GM12878 (cell line): ENCODE measurements around the gene DLG1. TPM values are rescaled to one million over a fixed set of nuclear protein-coding genes. Genes with fewer than 3 reads are reported as not detected.

ENCODE experiments used
- ATF3 ChIP-seq: IDR thresholded peaks from 2 replicates; pipeline ENCODE4 v1.6.1; 2011; ENCODE audit warnings: low read depth, mild to moderate bottlenecking, low read length, moderate library complexity, borderline replicate concordance; ENCODE audit errors: extremely low read depth
- BCL11A ChIP-seq: IDR thresholded peaks from 2 replicates; pipeline ENCODE4 v1.6.1; 2011; ENCODE audit warnings: low read depth, low read length
- BRCA1 ChIP-seq: IDR thresholded peaks from 2 replicates; pipeline ENCODE4 v1.6.1; 2011; ENCODE audit warnings: low read depth, low read length, improper control_type of control experiment
- CBFB ChIP-seq: IDR thresholded peaks from 2 replicates; pipeline ENCODE4 v1.6.1; 2016; ENCODE audit warnings: antibody characterized with exemption, low read depth
- CBX3 ChIP-seq: fragments of 200-600 bp; sonication (generic); IDR thresholded peaks from 2 replicates; pipeline ENCODE4 v1.6.1; 2016; ENCODE audit warnings: low read depth, borderline replicate concordance
- CHD2 ChIP-seq: IDR thresholded peaks from 2 replicates; pipeline ENCODE4 v1.6.1; 2011; ENCODE audit warnings: low read depth, low read length, improper control_type of control experiment, borderline replicate concordance
- DPF2 ChIP-seq: fragments of 450-650 bp; IDR thresholded peaks from 2 replicates; pipeline ENCODE4 v1.6.1; 2017; ENCODE audit warnings: mild to moderate bottlenecking
- MLLT1 ChIP-seq: fragments of 450-650 bp; IDR thresholded peaks from 2 replicates; pipeline ENCODE4 v1.6.1; 2016; ENCODE audit warnings: mild to moderate bottlenecking
- MYC ChIP-seq: IDR thresholded peaks from 2 replicates; pipeline ENCODE4 v1.6.1; 2011; ENCODE audit warnings: mild to moderate bottlenecking, low read length, moderate library complexity, inconsistent platforms; ENCODE audit not compliant: insufficient read depth, insufficient replicate concordance, insufficient read length, severe bottlenecking
- NKRF ChIP-seq: fragments of 450-650 bp; conservative IDR thresholded peaks from 2 replicates; pipeline ENCODE4 v1.6.1; 2017; ENCODE audit warnings: mild to moderate bottlenecking, moderate library complexity
- NR2F1 ChIP-seq: fragments of 450-650 bp; conservative IDR thresholded peaks from 2 replicates; pipeline ENCODE4 v1.6.1; 2017; ENCODE audit warnings: mild to moderate bottlenecking
- PBX3 ChIP-seq: IDR thresholded peaks from 2 replicates; pipeline ENCODE4 v1.6.1; 2011; ENCODE audit warnings: mild to moderate bottlenecking, low read depth, low read length, moderate library complexity; ENCODE audit not compliant: insufficient replicate concordance
- RAD51 ChIP-seq: fragments of 450-650 bp; IDR thresholded peaks from 2 replicates; pipeline ENCODE4 v1.6.1; 2016; ENCODE audit warnings: moderate library complexity, mild to moderate bottlenecking, inconsistent platforms
- SIX5 ChIP-seq: IDR thresholded peaks from 2 replicates; pipeline ENCODE4 v1.6.1; 2011; ENCODE audit warnings: mild to moderate bottlenecking, low read depth, low read length, moderate library complexity; ENCODE audit not compliant: severe bottlenecking
- SMARCA5 ChIP-seq: fragments of 450-650 bp; IDR thresholded peaks from 2 replicates; pipeline ENCODE4 v1.6.1; 2017; ENCODE audit warnings: mild to moderate bottlenecking
- YY1 ChIP-seq: IDR thresholded peaks from 2 replicates; pipeline ENCODE4 v1.6.1; 2011; ENCODE audit warnings: low read depth, mild to moderate bottlenecking, low read length
- ZNF207 ChIP-seq: fragments of 450-650 bp; IDR thresholded peaks from 2 replicates; pipeline ENCODE4 v1.6.1; 2014; ENCODE audit warnings: antibody characterized with exemption, mild to moderate bottlenecking, borderline replicate concordance
- ZNF24 ChIP-seq: fragments of 450-650 bp; IDR thresholded peaks from 2 replicates; pipeline ENCODE4 v1.6.1; 2017; ENCODE audit warnings: antibody characterized with exemption, mild to moderate bottlenecking
- ZNF274 ChIP-seq: IDR thresholded peaks from one replicate; pipeline ENCODE4 v1.8.0; 2011; ENCODE audit not compliant: insufficient read length, insufficient read depth
- ZNF622 ChIP-seq: fragments of 450-650 bp; IDR thresholded peaks from 2 replicates; pipeline ENCODE4 v1.6.1; 2017; ENCODE audit warnings: mild to moderate bottlenecking, inconsistent platforms
- ZNF687 ChIP-seq: fragments of 450-650 bp; IDR thresholded peaks from 2 replicates; pipeline ENCODE4 v1.6.1; 2017; ENCODE audit warnings: mild to moderate bottlenecking, moderate library complexity
- ZZZ3 ChIP-seq: IDR thresholded peaks from 2 replicates; pipeline ENCODE4 v1.6.1; 2011; ENCODE audit warnings: low read depth; ENCODE audit not compliant: control insufficient read depth, insufficient read length
- polyA plus RNA-seq, 11 experiments: library from polyadenylated mRNA; depleted of rRNA in 4 of 11; unstranded in 6 of 11; stranded (reverse) in 5 of 11; fragments of >200 nt; fragmentation: Nextera tagmentation in 4 of 11; fragmentation: Illumina TruSeq in 1 of 11; extraction: Ambion mirVana in 4 of 11; extraction: Trizol in 1 of 11; gene quantifications; 1 replicate in 1 of 11; 2 replicates in 10 of 11; pipeline versions ENCODE4 v1.2.1 to v1.2.3, GENCODE V29; 2011 to 2016; ENCODE audit warnings: inconsistent platforms in 2 of 11, missing spikeins in 2 of 11, low read depth in 1 of 11
- total RNA-seq, 4 experiments: library from RNA; depleted of rRNA in 3 of 4; stranded (reverse); fragments of >200 nt in 3 of 4; fragmentation: Illumina TruSeq in 1 of 4; extraction: Trizol in 1 of 4; gene quantifications; 2 replicates each; pipeline versions ENCODE4 v1.2.1 to v1.2.3, GENCODE V29; 2013 to 2021

The DLG1 gene
- total and polyA plus RNA-seq, 10 of the 15 experiments (the other 5 are each of a cell fraction or from before 2014, with no cell fraction given), result 9.2 to 63.1 (median 40.1) TPM

GRCh38 chr3:197029511-197030167 is 268.8 kb downstream of the DLG1 start, which contains the start of gene MELTF (continued):
- TF ChIP-seq CHD2, result no peak
- TF ChIP-seq MLLT1, result no peak; the same call in 1 of the 2 replicates
- TF ChIP-seq SIX5, result no peak
- no peak for TF ChIP-seq BCL11A
- TF ChIP-seq CBFB, result no peak
- peak; percentile 53 for TF ChIP-seq ZNF687
- TF ChIP-seq NKRF, result peak; percentile 35; the same call in 1 of the 2 replicates
- peak; percentile 80 for TF ChIP-seq YY1
- TF ChIP-seq PBX3, result no peak
- no peak for TF ChIP-seq MYC
- no peak for TF ChIP-seq ZNF622
- peak; percentile 98 for TF ChIP-seq NR2F1
- no peak for TF ChIP-seq BRCA1
- no peak for TF ChIP-seq ZNF274
- TF ChIP-seq DPF2, result peak; percentile 73; the same call in 1 of the 2 replicates
- TF ChIP-seq ZNF24, result 0 out of 2 replicates have a peak, but pooled peaks have one; percentile 44
- 0 out of 2 replicates have a peak, but pooled peaks have one; percentile 35 for TF ChIP-seq ZNF207
- TF ChIP-seq CBX3, result no peak
- no peak for TF ChIP-seq ZZZ3
- TF ChIP-seq RAD51, result no peak
- no peak for TF ChIP-seq ATF3
- TF ChIP-seq SMARCA5, result peak; percentile 93
